HepG2 (cell line): Measurements from ENCODE around the gene PROSER1. TPM values are rescaled to one million over a fixed set of nuclear protein-coding genes. Genes with fewer than 3 reads are reported as not detected.

Experiments
- ATAC-seq: fragments of 200-7000 bp; cut with Tn5 transposase; 3 replicates; pipeline ENCODE4 v1.9.1; 2020; ENCODE audit warnings: mild to moderate bottlenecking, moderate library complexity
- BruUV-seq: library from RNA; stranded (reverse); fragments of 400-500 nt; replicated peaks from 2 replicates; lab custom pipeline; 2021; lab: Mats Ljungman, UMichigan
- CTCF ChIA-PET: fragments of 300-600 bp; formaldehyde crosslinking; extraction: SDS; loops from one replicate; lab custom pipeline; 2021; ENCODE audit warnings: low total read pairs, inconsistent platforms, low intra/inter-chr PET ratio; lab: Yijun Ruan, JAX
- POLR2A ChIA-PET: fragments of 350-600 bp; sonication (Branson Sonifier 250); formaldehyde crosslinking; loops from one replicate; lab custom pipeline; 2020; ENCODE audit warnings: antibody characterized with exemption, inconsistent platforms; lab: Yijun Ruan, JAX
- DNase-seq: peaks from one replicate; pipeline ENCODE4 v3.0.0-alpha.2; 2015; ENCODE audit warnings: low spot score
- FAIRE-seq: peaks from 3 replicates; lab custom pipeline; 2011; peaks lifted over from hg19 to GRCh38; lab: Jason Lieb, UNC
- H2AFZ ChIP-seq: one replicate; pipeline ENCODE4 v1.6.1; 2011; ENCODE audit warnings: low read length, inconsistent platforms
- H3K27ac ChIP-seq: fragments of 300-600 bp; 3 replicates; pipeline ENCODE4 v1.8.0; 2011; ENCODE audit warnings: mixed run types, mild to moderate bottlenecking, mixed read lengths, low read length, inconsistent platforms; ENCODE audit not compliant: insufficient read depth; ENCODE audit errors: extremely low read length
- H3K27me3 ChIP-seq, 2 experiments: fragments of 200-600 bp in 1 of 2; 2 replicates in 1 of 2; 3 replicates in 1 of 2; pipeline versions ENCODE4 v1.6.0 to v1.8.0; 2011; ENCODE audit warnings: low read length in 2 of 2, mild to moderate bottlenecking in 2 of 2, moderate library complexity in 2 of 2, inconsistent platforms in 1 of 2; ENCODE audit not compliant: insufficient read depth in 2 of 2, control insufficient read depth in 1 of 2
- H3K36me3 ChIP-seq, 2 experiments: fragments of 200-600 bp in 1 of 2; replicated peaks in 1 of 2; 2 replicates in 1 of 2; 3 replicates in 1 of 2; pipeline versions ENCODE4 v1.5.1 to v1.8.0; 2011; ENCODE audit warnings: low read length in 2 of 2, inconsistent platforms in 1 of 2; ENCODE audit not compliant: insufficient read depth in 2 of 2, control insufficient read depth in 1 of 2
- H3K4me1 ChIP-seq: 2 replicates; pipeline ENCODE4 v1.5.1; 2012; ENCODE audit warnings: low read length, inconsistent platforms; ENCODE audit not compliant: insufficient read depth
- H3K4me2 ChIP-seq: 2 replicates; pipeline ENCODE4 v1.6.0; 2011; ENCODE audit warnings: low read depth, low read length, inconsistent platforms
- H3K4me3 ChIP-seq, 3 experiments: fragments of 200-600 bp in 1 of 3; sonication (generic), shearing (Covaris generic) in 1 of 3; replicated peaks in 1 of 3; 2 replicates each; pipeline ENCODE4 v1.5.1; 2011 to 2016; ENCODE audit warnings: low read length in 3 of 3, inconsistent platforms in 2 of 3, low read depth in 2 of 3, mild to moderate bottlenecking in 2 of 3, control low read depth in 1 of 3, mixed read lengths in 1 of 3; ENCODE audit not compliant: insufficient read depth in 1 of 3
- H3K79me2 ChIP-seq: one replicate; pipeline ENCODE4 v1.6.1; 2011; ENCODE audit warnings: low read length, inconsistent platforms; ENCODE audit not compliant: insufficient read depth
- H3K9ac ChIP-seq: 2 replicates; pipeline ENCODE4 v1.6.0; 2011; ENCODE audit warnings: mild to moderate bottlenecking, low read depth, low read length, inconsistent platforms; ENCODE audit not compliant: insufficient read depth
- H3K9me3 ChIP-seq: 2 replicates; pipeline ENCODE4 v1.5.1; 2012; ENCODE audit warnings: mild to moderate bottlenecking, low read length
- H4K20me1 ChIP-seq: 2 replicates; pipeline ENCODE4 v1.6.0; 2011; ENCODE audit warnings: inconsistent platforms, mild to moderate bottlenecking, low read length, moderate library complexity; ENCODE audit not compliant: insufficient read depth
- ARID2 ChIP-seq: sonication (generic); formaldehyde crosslinking; IDR thresholded peaks from 2 replicates; pipeline ENCODE4 v1.8.1; 2022; ENCODE audit warnings: mild to moderate bottlenecking, missing genetic modification reagents, borderline replicate concordance
- HOXA3 ChIP-seq: sonication (generic); formaldehyde crosslinking; IDR thresholded peaks from 2 replicates; pipeline ENCODE4 v1.5.0; 2020; ENCODE audit warnings: missing genetic modification reagents
- HOXA9 ChIP-seq: sonication (generic); formaldehyde crosslinking; IDR thresholded peaks from 2 replicates; pipeline ENCODE4 v1.8.1; 2022; ENCODE audit warnings: missing genetic modification reagents, mild to moderate bottlenecking, moderate library complexity, borderline replicate concordance
- KLF12 ChIP-seq: sonication (generic); formaldehyde crosslinking; IDR thresholded peaks from 2 replicates; pipeline ENCODE4 v1.4.0; 2020; ENCODE audit warnings: missing genetic modification reagents, borderline replicate concordance
- SP1 ChIP-seq, 2 experiments: fragments of 450-650 bp in 1 of 2; sonication (generic) in 1 of 2; formaldehyde crosslinking in 1 of 2; IDR thresholded peaks; 2 replicates each; pipeline versions ENCODE4 v1.4.0 to v1.6.1; 2016 to 2020; ENCODE audit warnings: missing genetic modification reagents in 1 of 2
- ZFP36L1 ChIP-seq: sonication (generic); formaldehyde crosslinking; IDR thresholded peaks from 2 replicates; pipeline ENCODE4 v1.8.0; 2022; ENCODE audit warnings: mild to moderate bottlenecking, missing genetic modification reagents, moderate library complexity
- ZNF121 ChIP-seq: sonication (generic); formaldehyde crosslinking; IDR thresholded peaks from 2 replicates; pipeline ENCODE4 v1.5.0; 2020; ENCODE audit warnings: mild to moderate bottlenecking, missing genetic modification reagents
- ZNF468 ChIP-seq: sonication (generic); formaldehyde crosslinking; IDR thresholded peaks from 2 replicates; pipeline ENCODE4 v1.8.0; 2022; ENCODE audit warnings: mild to moderate bottlenecking, moderate library complexity, missing genetic modification reagents
- ZNF557 ChIP-seq: sonication (generic); formaldehyde crosslinking; IDR thresholded peaks from 2 replicates; pipeline ENCODE4 v1.4.0; 2020; ENCODE audit warnings: missing genetic modification reagents
- WGBS: methylation state at CpG from one replicate; pipeline ENCODE4 v1.1.6; 2017; ENCODE audit warnings: low lambda C conversion rate; 5-methylcytosine and 5-hydroxymethylcytosine counted together
- in situ Hi-C: cut with HindIII; loops from 2 replicates; pipeline ENCODE4 v1.10.0; 2017; ENCODE audit warnings: low pct_unique_long_range_greater_than_20kb; ENCODE audit not compliant: extremely low pct_ligation_motif_present
- intact Hi-C: fragments of 100-400 bp; cut with micrococcal nuclease; formaldehyde crosslinking; loops from one replicate; pipeline ENCODE4 v1.10.0; 2022; ENCODE audit not compliant: unreplicated experiment
- polyA plus RNA-seq, 8 experiments: library from polyadenylated mRNA; depleted of rRNA in 3 of 8; stranded (reverse) in 7 of 8; unstranded in 1 of 8; fragments of >200 nt; fragmentation: Illumina TruSeq in 4 of 8; extraction: Trizol in 4 of 8; gene quantifications; 2 replicates each; pipeline versions ENCODE4 v1.2.1 to v1.2.3, GENCODE V29; 2011 to 2016; ENCODE audit warnings: low read depth in 4 of 8, missing spikeins in 1 of 8, mixed read lengths in 1 of 8; ENCODE audit not compliant: insufficient read depth in 1 of 8
- total RNA-seq, 5 experiments: library from RNA; depleted of rRNA; stranded (reverse); fragments of >200 nt; fragmentation: Illumina TruSeq; extraction: Trizol; gene quantifications; 2 replicates each; pipeline ENCODE4 v1.2.3, GENCODE V29; 2016; ENCODE audit warnings: low read depth in 1 of 5
- TF ChIP-seq, protein P1 (sequence below): sonication (generic); formaldehyde crosslinking; IDR thresholded peaks from 2 replicates; pipeline ENCODE4 v1.4.0; 2020; ENCODE audit warnings: missing genetic modification reagents
- TF ChIP-seq, protein P2 (sequence below): sonication (generic); formaldehyde crosslinking; IDR thresholded peaks from 2 replicates; pipeline ENCODE4 v1.5.1; 2020; ENCODE audit warnings: missing genetic modification reagents, mild to moderate bottlenecking, borderline replicate concordance
- TF ChIP-seq, protein P3 (sequence below): sonication (generic); formaldehyde crosslinking; IDR thresholded peaks from 2 replicates; pipeline ENCODE4 v1.4.0; 2020; ENCODE audit warnings: missing genetic modification reagents, borderline replicate concordance
- TF ChIP-seq, protein P4 (sequence below): sonication (generic); formaldehyde crosslinking; IDR thresholded peaks from 2 replicates; pipeline ENCODE4 v1.4.0; 2020; ENCODE audit warnings: mild to moderate bottlenecking, missing genetic modification reagents

PROSER1 gene
- total and polyA plus RNA-seq, 2 of the 13 experiments (the other 11 are each of a cell fraction or from before 2014, with no cell fraction given), result 11.4 to 17.2 TPM

DNA sequence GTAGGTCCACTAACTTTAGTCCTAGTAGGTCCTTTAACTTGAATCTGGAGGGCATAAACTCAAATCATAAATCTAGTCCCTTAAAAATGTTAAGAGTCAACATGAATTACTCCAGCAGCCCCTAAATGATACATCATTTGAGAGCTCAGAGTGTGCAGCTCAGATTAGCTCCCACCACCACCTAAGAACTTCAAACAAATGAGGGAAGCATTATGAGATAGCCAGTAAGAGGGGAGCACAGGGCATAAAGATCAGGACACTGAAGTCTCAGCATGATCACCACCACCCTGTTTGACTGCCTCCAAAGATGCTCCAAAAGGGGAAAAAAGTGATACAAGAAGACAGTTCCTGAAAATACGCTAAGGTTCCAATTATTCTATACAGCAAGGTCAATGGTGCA, 5.7 kb downstream of the PROSER1 start:
- Histone ChIP-seq H3K27me3 (no peaks in the 10 kb centered on the region; a peak in 1 of 5 replicates), H3K4me3 (no peak overlapping the region), H3K4me2 (no peak overlapping the region), H3K4me1 (peaks cover 19% of the 10 kb centered on the region), H3K79me2 (peaks cover 62% of the 10 kb centered on the region), H3K9me3 (no peaks in the 10 kb centered on the region), H3K27ac (no peak overlapping the region), H3K9ac (no peak overlapping the region), H3K36me3 (peaks cover 6 to 19% of the 10 kb centered on the region in 2 experiments), H2AFZ (no peak overlapping the region), H4K20me1 (peaks cover 8% of the 10 kb centered on the region; the same call in 1 of the 2 replicates)
- TF ChIP-seq HOXA3 (CRISPR knock-in tag) (no peak), HOXA9 (CRISPR knock-in tag) (no peak), SP1 (IDR thresholded peaks at IDR 0.05) (no peak), SP1 (CRISPR knock-in tag; IDR thresholded peaks at IDR 0.05) (no peak), ZNF557 (CRISPR knock-in tag) (no peak), ZFP36L1 (CRISPR knock-in tag) (no peak), KLF12 (no peak), ZNF121 (CRISPR knock-in tag) (no peak), ARID2 (no peak), ZNF468 (no peak)
- TF ChIP-seq, protein P1, sequence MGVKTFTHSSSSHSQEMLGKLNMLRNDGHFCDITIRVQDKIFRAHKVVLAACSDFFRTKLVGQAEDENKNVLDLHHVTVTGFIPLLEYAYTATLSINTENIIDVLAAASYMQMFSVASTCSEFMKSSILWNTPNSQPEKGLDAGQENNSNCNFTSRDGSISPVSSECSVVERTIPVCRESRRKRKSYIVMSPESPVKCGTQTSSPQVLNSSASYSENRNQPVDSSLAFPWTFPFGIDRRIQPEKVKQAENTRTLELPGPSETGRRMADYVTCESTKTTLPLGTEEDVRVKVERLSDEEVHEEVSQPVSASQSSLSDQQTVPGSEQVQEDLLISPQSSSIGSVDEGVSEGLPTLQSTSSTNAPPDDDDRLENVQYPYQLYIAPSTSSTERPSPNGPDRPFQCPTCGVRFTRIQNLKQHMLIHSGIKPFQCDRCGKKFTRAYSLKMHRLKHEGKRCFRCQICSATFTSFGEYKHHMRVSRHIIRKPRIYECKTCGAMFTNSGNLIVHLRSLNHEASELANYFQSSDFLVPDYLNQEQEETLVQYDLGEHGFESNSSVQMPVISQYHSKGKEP (CRISPR knock-in tag), result no peak
- TF ChIP-seq, protein P2, sequence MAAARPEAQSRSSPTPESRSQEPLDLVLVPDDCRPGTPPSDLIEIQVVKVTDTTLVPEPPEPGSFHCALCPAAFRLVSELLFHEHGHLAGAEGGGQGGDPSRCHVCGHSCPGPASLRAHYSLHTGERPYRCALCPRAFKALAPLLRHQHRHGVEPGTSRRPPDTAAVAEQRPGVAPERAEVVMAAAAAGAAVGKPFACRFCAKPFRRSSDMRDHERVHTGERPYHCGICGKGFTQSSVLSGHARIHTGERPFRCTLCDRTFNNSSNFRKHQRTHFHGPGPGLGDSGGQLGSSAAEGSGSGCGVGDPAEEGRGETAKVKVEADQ (CRISPR knock-in tag), result no peak
- TF ChIP-seq, protein P3, sequence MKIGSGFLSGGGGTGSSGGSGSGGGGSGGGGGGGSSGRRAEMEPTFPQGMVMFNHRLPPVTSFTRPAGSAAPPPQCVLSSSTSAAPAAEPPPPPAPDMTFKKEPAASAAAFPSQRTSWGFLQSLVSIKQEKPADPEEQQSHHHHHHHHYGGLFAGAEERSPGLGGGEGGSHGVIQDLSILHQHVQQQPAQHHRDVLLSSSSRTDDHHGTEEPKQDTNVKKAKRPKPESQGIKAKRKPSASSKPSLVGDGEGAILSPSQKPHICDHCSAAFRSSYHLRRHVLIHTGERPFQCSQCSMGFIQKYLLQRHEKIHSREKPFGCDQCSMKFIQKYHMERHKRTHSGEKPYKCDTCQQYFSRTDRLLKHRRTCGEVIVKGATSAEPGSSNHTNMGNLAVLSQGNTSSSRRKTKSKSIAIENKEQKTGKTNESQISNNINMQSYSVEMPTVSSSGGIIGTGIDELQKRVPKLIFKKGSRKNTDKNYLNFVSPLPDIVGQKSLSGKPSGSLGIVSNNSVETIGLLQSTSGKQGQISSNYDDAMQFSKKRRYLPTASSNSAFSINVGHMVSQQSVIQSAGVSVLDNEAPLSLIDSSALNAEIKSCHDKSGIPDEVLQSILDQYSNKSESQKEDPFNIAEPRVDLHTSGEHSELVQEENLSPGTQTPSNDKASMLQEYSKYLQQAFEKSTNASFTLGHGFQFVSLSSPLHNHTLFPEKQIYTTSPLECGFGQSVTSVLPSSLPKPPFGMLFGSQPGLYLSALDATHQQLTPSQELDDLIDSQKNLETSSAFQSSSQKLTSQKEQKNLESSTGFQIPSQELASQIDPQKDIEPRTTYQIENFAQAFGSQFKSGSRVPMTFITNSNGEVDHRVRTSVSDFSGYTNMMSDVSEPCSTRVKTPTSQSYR (CRISPR knock-in tag), result no peak
- TF ChIP-seq, protein P4, sequence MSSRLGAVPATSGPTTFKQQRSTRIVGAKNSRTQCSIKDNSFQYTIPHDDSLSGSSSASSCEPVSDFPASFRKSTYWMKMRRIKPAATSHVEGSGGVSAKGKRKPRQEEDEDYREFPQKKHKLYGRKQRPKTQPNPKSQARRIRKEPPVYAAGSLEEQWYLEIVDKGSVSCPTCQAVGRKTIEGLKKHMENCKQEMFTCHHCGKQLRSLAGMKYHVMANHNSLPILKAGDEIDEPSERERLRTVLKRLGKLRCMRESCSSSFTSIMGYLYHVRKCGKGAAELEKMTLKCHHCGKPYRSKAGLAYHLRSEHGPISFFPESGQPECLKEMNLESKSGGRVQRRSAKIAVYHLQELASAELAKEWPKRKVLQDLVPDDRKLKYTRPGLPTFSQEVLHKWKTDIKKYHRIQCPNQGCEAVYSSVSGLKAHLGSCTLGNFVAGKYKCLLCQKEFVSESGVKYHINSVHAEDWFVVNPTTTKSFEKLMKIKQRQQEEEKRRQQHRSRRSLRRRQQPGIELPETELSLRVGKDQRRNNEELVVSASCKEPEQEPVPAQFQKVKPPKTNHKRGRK (CRISPR knock-in tag), result no peak
- CTCF ChIA-PET, result no interaction called here
- ATAC-seq (no peak), DNase-seq (no peak), FAIRE-seq (no peak)
- intact Hi-C loops, result loop anchor here (10.0 kb wide), 1 partner anchor 623 kb away; the partner anchor contains the start of gene COG6
- 100% methylated on average over 1 of the region's 1 CpG for WGBS
- BruUV-seq, result no TSS peak
- POLR2A ChIA-PET, result no interaction called here
- in situ Hi-C loops, result no loop called here
